Hepatocyte (in vitro differentiated cells): ENCODE data around the gene FOXK1.

Experiments
- EZH2phosphoT487 ChIP-seq: fragments of 200-600 bp; sonication (generic); IDR thresholded peaks from one replicate; pipeline ENCODE4 v1.6.1; 2018; ENCODE audit warnings: antibody characterized with exemption, mild to moderate bottlenecking, low read depth, moderate library complexity; ENCODE audit not compliant: unreplicated experiment, severe bottlenecking
- TF ChIP-seq, protein P1 (sequence below): fragments of 200-600 bp; sonication (generic); IDR thresholded peaks from 2 replicates; pipeline ENCODE4 v1.5.1; 2016; ENCODE audit warnings: antibody characterized with exemption, mild to moderate bottlenecking; ENCODE audit not compliant: poor library complexity

DNA sequence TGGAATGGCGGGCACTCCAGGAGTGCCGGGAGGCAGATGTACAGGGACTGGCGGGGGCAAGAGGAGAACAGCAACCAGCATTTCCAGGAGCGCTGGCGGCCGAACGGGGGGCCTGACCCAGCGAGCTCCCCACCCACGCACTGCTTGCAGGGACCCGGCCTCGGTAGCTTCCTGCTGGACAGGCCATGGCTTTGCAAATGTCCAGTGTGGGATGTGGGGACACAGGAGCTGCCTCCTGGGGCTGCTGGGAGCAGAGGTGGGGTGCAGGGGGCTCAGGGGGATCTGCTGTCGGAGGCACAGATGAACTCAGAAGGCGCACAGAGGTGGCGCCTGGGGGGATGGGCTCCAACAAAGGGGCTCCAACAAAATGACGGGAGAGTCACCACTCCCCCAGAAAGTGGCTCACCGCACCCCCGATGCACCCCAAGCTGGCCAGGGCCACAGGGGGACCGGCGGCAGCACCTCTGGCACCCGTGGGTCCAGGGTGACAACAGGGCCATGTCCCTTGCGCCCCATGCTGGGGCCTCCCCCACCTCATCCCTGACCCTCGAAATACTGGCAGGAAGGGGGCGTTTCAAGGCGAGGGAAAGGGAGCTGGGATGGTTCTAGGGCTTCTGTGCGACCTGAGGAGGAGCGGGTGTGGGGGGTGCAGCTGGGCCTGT is 134.5 kb downstream of the FOXK1 start:
- TF ChIP-seq, protein P1, sequence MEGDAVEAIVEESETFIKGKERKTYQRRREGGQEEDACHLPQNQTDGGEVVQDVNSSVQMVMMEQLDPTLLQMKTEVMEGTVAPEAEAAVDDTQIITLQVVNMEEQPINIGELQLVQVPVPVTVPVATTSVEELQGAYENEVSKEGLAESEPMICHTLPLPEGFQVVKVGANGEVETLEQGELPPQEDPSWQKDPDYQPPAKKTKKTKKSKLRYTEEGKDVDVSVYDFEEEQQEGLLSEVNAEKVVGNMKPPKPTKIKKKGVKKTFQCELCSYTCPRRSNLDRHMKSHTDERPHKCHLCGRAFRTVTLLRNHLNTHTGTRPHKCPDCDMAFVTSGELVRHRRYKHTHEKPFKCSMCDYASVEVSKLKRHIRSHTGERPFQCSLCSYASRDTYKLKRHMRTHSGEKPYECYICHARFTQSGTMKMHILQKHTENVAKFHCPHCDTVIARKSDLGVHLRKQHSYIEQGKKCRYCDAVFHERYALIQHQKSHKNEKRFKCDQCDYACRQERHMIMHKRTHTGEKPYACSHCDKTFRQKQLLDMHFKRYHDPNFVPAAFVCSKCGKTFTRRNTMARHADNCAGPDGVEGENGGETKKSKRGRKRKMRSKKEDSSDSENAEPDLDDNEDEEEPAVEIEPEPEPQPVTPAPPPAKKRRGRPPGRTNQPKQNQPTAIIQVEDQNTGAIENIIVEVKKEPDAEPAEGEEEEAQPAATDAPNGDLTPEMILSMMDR = no peak
- TF ChIP-seq EZH2phosphoT487 = no peak
